Stimulated activated CD4-positive, alpha-beta T cell treated with anti-CD3 and anti-CD28 coated beads, Interleukin-4, amount 100 ng/mL, for 1 hour (primary cell): ENCODE measurements around the gene PITPNC1.

Experiments
- DNase-seq: peaks from one replicate; pipeline ENCODE4 v3.0.0-alpha.2; 2020

The PITPNC1 gene

DNA sequence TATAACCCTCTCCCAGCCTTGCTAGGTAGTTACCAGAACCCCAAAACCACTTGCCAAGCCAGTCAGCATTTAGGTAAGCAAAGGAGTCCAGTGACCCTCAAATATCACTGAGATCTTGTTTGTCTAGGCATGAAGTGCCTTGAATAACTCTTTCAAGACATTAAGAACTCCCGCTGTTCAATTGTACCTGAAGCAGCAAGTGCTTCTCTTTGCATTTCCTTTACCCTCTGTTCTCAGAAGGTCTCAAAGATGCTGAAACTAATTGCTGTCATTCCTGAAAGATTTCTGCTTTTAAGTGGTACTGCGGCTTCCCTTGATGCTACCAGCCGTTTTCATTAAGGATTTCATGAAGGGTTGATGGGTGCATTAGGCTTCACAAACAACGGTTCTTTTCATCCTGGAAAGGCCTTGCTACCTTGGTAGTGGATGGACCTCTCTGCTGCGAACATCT is 142.7 kb downstream of the PITPNC1 start:
- DNase-seq = no peak

DNA sequence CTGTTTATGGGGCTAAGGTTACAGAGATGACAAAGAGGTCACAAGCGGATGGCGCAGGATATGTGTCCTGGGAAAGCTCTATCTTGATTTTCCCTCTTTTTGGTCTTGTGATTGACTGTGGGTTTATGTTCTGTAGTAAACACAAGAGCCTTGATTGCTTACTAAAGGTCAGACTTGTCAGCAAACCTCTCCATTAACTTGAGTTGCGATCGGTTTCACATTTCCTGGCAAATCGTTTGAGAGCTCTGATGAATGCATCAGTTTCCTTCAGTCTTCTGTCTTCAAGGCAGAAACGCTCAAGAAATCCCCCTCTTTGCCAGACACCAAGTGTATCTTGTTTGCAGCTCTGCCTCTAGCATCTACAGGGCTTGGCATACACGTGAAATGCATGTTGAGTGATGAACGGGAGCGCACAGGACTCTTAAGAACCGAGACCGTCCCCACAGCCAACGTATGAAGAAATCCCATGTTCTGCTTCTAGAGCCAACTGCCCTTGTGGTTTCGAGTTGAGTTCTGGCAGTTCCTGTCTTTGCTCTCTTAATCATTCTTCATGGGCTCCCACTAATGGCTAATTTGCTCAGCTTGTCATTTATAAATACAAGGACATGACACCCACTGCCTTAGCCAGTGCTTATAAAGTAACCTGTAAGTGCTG is 143.3 kb downstream of the PITPNC1 start:
- no peak for DNase-seq

DNA sequence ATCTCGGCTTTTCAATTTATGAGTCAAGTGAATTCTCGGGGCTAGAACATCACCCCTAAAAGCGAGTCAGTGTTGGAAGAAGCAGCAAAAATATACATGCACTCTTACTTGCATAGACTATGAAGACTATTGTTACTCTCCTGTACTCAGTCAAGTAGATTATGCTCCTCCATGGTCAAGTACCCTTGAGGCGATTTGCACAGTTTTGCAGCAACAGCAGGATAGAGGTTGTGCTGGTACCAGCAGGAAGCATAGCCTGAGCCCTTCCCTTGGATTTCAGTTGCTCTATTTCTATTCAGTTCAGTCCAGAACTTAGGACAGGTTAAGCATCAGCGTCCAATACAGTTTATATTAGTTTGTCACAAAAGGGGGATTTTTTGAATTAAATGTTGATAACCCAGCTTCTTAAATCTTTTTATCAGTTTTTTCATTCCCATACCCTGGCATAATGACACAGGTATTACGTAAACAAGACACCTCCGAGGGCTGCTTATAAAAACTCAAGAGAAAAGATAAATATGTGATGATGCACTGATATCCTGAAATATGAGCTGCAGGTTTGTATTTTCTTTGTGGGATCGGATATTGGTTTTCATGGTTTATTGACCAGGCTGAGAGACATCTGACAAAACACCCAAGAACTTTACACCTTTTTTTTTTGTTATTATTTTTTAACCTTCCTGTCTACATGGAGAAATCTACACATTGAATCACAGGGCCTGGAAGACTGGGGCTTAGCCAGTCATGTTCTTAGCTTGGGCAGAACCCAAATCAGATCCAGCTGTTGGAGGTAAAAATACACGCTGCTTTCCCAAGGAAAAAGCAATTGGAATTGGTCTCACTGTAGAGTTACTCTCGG is 144.1 kb downstream of the PITPNC1 start:
- DNase-seq = no peak

- DNase-seq = no peak
Measured at GRCh38 chr17:67521775-67522069, 144.6 kb downstream of the PITPNC1 start.

DNA sequence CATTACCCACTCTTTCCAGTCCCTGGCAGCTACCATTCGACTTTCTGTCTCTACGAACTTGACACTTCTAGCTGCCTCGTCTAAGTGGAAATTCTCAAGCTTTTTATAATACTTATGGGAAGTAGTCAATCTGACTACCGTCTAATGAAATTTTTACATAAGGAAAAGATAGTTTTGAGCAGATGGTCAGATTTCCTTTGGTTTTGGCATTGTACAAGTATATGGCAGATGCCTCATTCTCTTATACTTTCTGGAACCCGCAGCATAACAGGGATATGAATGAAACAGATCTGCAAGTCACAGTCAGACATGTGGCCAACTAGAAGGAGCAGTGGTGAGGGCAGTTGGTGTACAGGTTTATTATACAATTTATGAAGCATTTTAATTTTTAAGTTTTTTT is 146.0 kb downstream of the PITPNC1 start:
- no peak for DNase-seq

DNA sequence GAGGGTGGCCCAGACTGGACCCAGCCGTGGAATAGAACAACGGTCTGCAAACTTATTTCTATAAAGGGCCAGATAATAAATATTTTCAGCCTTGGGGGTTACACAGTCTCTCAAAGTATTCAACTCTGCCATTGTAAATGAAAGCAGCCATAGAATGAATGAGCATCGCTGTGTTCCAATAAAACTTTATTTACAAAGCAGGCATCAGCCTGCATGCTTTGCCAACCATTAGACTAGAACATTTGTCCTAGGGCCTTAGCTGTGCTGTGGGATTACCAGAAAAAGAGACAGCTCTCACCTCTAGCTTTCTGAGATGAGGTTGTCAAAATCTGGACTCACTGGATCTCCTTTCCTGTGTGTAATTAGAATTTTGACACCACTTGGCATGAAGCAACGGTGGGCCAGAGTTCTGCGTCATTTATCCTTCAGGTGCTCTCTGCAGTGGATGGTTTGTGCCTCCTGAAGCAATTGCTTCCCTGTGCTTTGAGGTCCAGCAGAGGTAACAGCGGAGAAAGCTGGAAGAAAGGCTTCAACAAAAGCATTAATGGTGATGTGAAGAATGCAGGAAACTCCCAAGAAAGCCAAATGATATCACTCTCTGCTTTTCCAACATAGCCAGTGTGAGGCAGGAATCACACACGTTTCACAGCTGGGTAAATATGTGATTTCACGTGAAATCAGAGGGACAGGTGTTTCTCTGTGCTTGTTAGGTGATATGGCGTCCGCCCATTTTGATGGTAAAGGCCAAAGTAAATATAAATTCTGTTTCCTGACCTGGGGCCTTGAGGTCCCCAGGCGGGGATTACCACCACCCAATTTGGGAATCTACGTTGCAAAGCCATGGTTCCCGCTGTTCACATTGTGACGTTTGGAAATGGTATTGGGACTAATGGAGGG is 148.4 kb downstream of the PITPNC1 start:
- no peak for DNase-seq

DNA sequence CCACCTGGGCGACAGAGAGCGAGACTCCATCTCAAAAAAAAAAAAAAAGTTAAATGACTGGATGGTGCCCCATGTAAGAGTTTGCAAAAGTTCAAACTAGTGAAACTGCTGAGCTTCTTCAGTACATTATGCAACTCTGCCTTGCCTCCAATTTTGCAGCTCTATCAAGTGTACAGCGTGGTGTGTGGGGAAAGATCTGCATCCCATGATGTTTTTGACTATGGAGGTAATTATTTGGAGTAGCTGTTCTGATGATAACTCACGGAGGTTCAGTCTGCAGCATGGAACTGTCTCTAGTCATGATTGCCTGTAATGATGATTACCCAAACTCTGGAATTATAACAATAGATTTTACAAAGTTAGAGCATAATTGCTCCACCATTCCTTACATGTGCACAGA is 149.6 kb downstream of the PITPNC1 start:
- DNase-seq = no peak

- DNase-seq = no peak
Measured at GRCh38 chr17:67528751-67529436, 151.8 kb downstream of the PITPNC1 start.

DNA sequence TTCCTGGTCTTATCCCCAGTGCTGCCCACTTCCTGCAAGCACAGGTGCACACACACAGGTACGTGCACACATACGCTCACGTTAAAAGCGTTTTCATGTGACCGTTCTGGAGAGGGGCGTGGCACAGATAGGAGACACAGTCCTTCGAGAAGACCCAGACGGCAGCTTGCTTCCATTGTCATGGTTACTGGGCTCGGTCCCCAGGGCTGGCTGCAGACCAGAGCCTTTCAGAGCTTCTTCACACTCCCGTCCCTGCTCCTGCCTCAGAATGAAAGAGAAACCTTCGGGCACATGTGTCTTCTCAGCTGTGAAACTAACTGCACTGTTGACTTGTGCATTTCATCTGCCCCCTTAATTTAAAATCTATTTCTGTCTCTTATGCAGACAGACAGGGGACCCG is 154.2 kb downstream of the PITPNC1 start:
- DNase-seq = no peak

- DNase-seq = no peak
Measured at GRCh38 chr17:67532326-67532871, 155.3 kb downstream of the PITPNC1 start.

GRCh38 chr17:67534941-67535340 is 157.9 kb downstream of the PITPNC1 start:
- no peak for DNase-seq

- DNase-seq = no peak
Measured at GRCh38 chr17:67542219-67543114, 165.4 kb downstream of the PITPNC1 start.

DNA sequence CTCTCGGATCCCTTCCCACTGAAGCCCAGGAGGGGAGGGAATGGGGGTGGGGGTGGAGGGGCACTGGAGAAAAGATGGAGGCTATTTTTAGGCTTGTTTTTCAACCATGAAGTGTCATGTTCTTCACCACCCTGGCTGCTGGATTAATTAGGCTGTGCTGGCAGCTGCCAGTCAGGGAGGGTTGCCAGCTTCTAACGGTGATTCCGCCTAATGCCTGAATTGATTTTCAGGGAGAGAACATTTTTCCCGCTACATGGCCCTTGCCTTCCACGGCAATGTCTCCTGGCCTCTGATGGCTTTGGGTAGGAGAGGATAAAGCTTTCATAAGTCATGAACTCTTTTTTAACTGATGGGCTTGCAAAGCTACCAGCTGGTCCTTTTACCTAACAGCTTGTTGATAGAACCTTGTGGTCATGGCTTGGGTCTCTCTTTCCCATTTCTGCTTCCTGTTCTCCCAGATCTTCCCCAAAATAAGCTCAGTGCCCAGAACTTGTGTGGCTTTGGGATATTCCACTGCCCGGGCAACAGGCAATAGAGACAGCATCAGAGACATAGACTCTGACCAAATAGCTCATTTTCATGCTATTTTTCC is 167.4 kb downstream of the PITPNC1 start:
- no peak for DNase-seq

DNA sequence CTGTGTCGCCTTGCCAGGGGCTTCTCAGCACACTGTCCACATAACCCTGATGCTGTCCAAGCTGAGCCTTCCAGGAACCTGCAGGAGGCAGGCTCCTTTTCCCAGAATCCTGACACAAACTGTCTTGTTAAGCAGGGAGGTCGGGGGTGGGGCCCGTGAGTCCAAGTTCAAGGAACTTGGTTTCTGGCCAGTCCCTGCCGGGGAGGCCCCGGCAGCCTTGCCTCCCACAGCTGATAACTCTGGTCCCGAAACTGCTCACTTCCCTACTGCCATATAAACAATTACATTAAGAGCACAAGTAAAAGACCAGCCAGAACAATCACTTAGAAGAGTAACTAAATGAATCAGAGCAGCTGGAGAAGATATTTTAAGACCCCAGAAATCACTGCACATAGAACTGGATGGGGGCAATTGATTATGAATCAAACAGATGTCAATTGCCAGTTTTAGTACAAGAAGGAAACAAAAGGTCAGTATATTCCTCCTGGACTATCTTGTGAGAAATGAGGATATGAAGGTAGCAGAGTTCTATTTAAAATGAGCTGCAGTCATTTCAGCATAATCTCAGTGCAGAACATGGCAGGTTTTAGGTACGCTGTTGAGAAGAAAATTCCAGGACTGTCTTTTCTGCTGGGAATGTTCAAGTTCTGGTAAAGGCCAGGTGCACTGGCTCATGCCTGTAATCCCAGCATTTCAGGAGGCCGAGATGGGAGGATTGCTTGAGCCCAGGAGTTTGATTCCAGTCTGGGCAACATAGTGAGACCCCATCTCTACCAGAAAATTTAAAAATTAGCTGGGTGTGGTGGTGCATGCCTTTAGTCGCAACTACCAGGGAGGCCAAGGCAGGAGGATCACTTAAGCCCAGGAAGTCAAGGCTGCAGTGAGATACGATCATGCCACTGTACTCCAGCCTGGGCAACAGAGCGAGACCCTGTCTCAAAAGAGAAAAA is 169.8 kb downstream of the PITPNC1 start:
- DNase-seq = no peak

- DNase-seq = no peak
Measured at GRCh38 chr17:67548693-67549092, 171.6 kb downstream of the PITPNC1 start.

DNA sequence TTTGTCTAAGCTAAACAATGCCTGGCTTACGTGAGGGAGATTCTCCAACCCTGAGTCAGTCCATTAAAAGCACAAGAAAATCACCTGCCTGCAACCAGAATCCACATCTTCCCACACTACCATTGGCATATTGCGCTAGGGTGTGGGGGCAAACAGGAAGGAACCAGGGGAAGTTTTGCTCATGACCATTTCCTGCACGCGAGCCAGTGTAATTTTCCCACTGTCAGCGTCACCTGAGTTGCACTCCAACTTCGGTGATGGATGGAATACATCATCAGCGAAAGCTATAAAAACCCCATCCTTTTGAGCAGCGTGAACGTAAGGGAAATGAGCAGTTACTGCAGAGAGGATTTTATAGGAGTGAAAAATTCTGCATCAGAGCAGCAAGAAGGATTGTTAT is 172.7 kb downstream of the PITPNC1 start:
- no peak for DNase-seq

DNA sequence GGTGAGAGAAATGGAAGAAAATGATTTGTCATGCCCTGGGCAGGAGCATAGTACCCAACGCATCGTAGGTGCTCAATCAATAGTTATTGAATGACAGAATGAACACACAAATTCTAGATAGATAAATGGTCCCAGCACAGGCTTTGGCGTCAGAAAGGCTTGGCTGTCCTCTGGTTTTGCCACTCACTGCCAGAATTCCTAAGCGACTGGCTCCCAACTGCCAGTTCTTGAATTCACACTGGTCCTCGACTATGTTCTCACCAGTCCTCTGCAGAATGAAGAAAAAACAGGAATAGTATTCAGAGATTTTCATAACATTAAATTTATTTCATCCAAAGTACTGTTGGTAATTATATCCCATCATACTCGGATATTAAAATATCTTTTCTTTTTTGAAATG is 177.6 kb downstream of the PITPNC1 start:
- DNase-seq = no peak

DNA sequence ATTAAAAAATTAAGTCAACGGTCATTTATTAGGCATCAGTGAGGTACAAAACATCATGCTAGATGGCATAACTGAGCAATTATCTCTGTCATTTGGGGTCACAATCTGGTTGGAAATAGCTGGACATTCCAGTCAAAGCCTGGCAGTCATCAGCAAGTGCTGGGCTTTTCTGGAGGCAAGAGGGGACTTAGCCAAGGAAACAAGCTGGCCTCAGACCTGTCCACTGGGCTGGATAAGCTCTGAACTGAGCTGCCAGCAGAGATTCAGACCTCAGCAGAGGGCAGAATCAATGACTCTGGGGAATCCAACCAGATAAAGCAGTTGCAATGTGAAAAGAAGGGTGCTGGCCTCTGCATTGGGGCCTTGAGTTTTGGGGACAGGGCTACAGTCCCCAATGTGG is 178.8 kb downstream of the PITPNC1 start:
- DNase-seq = no peak

DNA sequence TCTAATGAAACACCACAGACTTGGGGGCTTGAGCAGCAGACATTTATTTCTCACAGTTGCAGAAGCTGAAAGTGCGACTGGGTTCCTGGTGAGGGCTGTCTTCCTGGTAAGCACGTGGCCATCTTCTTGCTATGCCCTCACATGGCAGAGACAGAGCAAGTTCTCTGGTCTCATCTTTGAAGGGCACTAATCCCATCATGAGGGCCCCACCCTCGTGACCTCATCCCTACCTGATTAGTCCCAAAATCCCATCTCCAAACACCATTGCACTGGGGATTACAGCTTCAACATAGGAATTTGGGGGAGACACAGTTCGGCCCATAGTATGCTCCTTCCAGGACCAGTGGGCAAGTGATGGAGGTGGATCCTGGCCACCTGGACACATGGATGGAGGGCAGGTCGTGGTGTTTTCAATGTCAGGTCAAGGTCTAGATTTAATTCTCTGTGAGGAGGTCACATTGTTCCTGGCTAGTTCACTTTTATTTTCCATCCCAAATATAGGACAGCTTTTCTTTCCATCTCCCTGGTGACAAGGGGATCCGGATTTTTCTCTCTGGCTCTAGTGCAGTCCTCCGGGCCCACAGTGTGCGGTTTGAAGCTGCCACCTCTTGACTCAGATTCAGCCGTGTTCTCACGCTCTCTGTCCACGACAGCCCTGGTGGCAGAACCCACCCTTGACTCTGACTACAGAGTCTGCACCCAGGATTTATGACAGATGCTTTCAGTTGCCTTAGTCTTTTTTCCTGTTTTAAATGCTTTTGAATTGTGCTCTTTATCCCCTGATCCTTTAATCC is 180.2 kb downstream of the PITPNC1 start:
- no peak for DNase-seq
